ENCODE results near the gene SFTPB. TPM values are rescaled to one million over a fixed set of nuclear protein-coding genes. Genes with fewer than 3 reads are reported as not detected.

SFTPB gene
- total RNA-seq, 4 donors from 2014 or later: not detected

DNA sequence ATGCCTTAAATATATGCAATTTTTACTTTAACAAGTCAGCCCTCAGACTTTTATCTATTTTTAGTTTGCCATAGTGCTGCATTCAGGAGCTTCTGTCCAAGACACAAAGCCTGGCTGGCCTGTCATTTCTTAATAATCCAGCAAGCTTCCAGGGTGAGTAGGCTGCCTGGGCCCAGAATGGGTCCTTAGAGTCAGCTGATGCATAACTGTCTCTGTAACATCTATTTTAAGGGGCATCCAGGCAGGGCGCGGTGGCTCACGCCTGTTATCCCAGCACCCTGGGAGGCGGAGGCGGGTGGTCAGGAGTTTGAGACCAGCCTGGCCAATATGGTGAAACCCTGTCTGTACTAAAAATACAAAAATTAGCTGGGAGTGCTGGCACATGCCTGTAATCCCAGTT, 14.4 kb upstream of the SFTPB start:
- no peak for TF ChIP-seq POLR2A (IDR thresholded peaks at IDR 0.05)
- TF ChIP-seq, protein P1, sequence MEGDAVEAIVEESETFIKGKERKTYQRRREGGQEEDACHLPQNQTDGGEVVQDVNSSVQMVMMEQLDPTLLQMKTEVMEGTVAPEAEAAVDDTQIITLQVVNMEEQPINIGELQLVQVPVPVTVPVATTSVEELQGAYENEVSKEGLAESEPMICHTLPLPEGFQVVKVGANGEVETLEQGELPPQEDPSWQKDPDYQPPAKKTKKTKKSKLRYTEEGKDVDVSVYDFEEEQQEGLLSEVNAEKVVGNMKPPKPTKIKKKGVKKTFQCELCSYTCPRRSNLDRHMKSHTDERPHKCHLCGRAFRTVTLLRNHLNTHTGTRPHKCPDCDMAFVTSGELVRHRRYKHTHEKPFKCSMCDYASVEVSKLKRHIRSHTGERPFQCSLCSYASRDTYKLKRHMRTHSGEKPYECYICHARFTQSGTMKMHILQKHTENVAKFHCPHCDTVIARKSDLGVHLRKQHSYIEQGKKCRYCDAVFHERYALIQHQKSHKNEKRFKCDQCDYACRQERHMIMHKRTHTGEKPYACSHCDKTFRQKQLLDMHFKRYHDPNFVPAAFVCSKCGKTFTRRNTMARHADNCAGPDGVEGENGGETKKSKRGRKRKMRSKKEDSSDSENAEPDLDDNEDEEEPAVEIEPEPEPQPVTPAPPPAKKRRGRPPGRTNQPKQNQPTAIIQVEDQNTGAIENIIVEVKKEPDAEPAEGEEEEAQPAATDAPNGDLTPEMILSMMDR (IDR thresholded peaks at IDR 0.05): no peak
- intact Hi-C loops (cut with DNase I; ENCODE audit: low total_unique reads): no loop called here
- DNase-seq (ENCODE audit: low spot score in 2 of 2): peak in 1 of 2 donors; percentile 87
- H3K4me3 ChIP-seq (ENCODE audit: low read depth, poor library complexity, severe bottlenecking): no peak overlapping the region
- 94% methylated on average over 5 of the region's 5 CpGs for WGBS, 2 donors

DNA sequence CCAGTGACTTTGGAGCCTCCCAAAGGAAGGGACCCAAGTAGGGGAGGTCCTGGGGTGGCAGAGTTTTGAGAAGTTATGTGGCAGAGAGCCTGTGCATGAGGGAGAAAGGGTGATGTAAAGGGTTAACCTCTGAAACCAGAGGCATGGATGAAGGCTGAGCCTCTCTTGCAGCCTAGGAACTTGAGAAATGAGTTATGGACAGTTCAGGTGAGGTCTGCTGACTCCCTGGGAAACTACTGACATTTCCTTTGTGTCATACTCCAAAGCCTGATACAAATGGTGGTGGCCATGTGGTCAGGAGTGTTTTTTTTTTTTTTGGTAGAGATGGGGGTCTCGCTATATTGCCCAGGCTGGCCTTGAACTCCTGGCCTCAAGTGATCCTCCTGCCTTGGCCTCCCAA, 13.8 kb upstream of the SFTPB start:
- 100% methylated on average over 1 of the region's 1 CpG for WGBS, 2 donors
- no peak for TF ChIP-seq POLR2A (IDR thresholded peaks at IDR 0.05)
- TF ChIP-seq, protein P1 (IDR thresholded peaks at IDR 0.05): no peak
- DNase-seq (ENCODE audit: low spot score in 2 of 2): peak in 1 of 2 donors; percentile 23
- intact Hi-C loops (cut with DNase I; ENCODE audit: low total_unique reads): no loop called here
- no peak overlapping the region for H3K4me3 ChIP-seq (ENCODE audit: low read depth, poor library complexity, severe bottlenecking)

DNA sequence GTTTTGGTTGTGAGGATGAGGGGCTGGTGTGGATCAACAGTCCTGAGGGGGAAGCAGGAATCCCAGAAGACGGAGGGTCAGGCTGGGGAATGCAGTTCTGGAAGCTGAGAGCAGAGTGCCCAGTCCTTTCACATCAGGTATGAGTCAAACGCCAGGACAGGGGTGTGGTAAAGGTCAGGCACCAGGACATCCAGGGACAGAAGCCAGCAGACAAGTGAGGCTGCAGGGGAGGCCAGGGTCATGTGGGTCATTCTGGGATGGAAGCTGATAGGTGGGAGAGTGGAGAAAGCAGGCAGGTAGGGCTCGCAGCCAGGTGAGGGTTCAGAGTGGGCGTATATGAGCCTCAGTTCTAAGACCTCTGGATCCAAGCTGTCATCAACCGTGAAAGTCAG, 13.4 kb upstream of the SFTPB start:
- TF ChIP-seq, protein P1 (IDR thresholded peaks at IDR 0.05): no peak
- no peak for TF ChIP-seq POLR2A (IDR thresholded peaks at IDR 0.05)
- peak in 1 of 2 donors; percentile 82 for DNase-seq (ENCODE audit: low spot score in 2 of 2)
- H3K4me3 ChIP-seq (ENCODE audit: low read depth, poor library complexity, severe bottlenecking): no peak overlapping the region
- intact Hi-C loops (cut with DNase I; ENCODE audit: low total_unique reads): no loop called here
- WGBS, 2 donors: 74 to 80% methylated on average over 5 of the region's 5 CpGs

DNA sequence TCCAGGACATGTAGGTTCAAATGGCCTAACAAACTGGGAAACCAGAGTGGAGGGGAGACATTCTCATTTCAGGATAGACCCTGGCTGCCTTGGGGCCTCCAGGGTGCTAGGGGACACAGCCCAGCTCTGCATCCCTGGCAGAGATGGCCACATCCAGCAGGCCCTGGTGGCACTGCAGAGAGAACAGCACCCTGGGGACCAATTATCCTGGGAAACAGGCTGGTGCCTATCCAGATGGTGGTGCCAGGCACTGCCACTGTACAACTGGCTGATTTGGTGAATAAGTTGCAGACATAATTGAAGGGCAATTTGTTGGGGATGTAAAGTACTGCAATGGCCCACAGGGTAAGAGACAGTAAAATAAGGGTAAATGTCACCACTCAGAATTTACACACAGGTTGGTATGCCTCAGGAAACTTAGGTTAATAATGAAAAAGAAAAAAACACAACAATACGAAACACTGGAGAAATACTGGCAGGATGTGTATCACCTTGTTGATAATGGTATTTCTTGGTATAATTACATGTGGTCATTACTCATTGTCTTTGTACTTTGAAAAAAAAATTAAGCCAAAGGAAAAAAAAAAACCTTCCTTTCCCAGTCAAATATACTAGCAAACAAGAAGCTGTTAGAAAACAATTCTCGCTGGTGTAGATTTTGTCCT, 12.8 kb upstream of the SFTPB start:
- H3K4me3 ChIP-seq (ENCODE audit: low read depth, poor library complexity, severe bottlenecking): no peak overlapping the region
- TF ChIP-seq, protein P1 (IDR thresholded peaks at IDR 0.05): no peak
- no peak for TF ChIP-seq POLR2A (IDR thresholded peaks at IDR 0.05)
- DNase-seq (ENCODE audit: low spot score in 2 of 2): no peak
- intact Hi-C loops (cut with DNase I; ENCODE audit: low total_unique reads): no loop called here
- WGBS, 2 donors: 81 to 85% methylated on average over 2 of the region's 2 CpGs

DNA sequence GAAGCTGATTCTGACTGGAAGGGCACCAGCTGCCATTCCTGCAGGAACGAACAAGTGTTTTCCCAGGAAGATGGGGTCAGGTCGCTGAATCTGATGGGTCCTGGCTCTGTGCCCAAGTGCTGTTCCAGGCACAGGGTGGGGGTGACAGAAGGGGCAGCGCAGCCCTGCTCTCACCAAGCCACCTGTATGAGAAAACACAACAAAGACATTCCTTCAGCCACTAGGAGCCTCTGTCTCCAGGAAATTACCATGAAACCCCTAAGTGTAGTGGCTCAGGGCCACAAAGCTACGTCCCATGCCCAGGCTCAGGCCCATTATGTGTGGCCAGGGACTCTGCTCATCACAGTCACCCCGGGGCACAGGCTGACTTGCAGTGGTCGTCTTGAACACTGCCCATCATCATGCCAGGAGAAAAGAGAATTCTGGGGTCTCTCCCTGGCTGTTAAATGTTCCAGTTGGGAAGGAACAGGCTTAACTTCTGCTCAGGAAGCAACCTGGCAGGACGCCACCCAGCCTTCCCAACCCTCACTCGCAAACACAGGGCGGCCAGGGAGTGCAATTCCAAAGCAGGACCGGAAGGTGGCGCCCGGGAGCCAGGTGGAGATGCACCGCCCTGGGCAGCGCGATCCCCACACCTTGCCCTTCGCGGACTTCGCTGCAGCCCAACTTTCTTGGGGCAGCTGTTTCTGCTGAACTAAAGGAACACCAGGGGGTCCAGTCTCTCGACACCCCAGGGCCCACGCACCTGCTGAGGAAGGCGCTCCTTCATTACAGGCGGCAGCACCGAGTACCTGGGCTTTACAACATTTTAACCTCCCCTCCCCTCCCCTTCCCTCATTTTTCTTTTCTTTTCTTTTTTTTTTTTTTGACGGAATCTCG, 11.0 kb upstream of the SFTPB start:
- no peak overlapping the region for H3K4me3 ChIP-seq (ENCODE audit: low read depth, poor library complexity, severe bottlenecking)
- DNase-seq (ENCODE audit: low spot score in 2 of 2): peak; percentile 87 to 98
- 22 to 29% methylated on average over 22 to 25 of the region's 25 CpGs for WGBS, 2 donors
- intact Hi-C loops (cut with DNase I; ENCODE audit: low total_unique reads): no loop called here
- TF ChIP-seq POLR2A (IDR thresholded peaks at IDR 0.05): no peak
- TF ChIP-seq, protein P1 (IDR thresholded peaks at IDR 0.05): peak in 1 of 3 donors; percentile 88
